DND-41 (cell line): Measurements from ENCODE around the gene EMD.

Experiments used
- ATAC-seq: fragments of 200-7000 bp; cut with Tn5 transposase; 3 replicates; pipeline ENCODE4 v1.9.1; 2021; ENCODE audit warnings: low read depth; ENCODE audit not compliant: insufficient read depth
- DNase-seq: peaks from one replicate; pipeline ENCODE4 v3.0.0-alpha.2; 2020
- H2AFZ ChIP-seq: 2 replicates; pipeline ENCODE4 v1.6.0; 2012; ENCODE audit warnings: low read depth, low read length
- H3K27ac ChIP-seq: 2 replicates; pipeline ENCODE4 v1.5.1; 2012; ENCODE audit warnings: low read length, inconsistent platforms
- H3K27me3 ChIP-seq: fragments of 200-600 bp; sonication (generic); 2 replicates; pipeline ENCODE4 v1.6.0; 2012; ENCODE audit warnings: low read length, mild to moderate bottlenecking, inconsistent platforms; ENCODE audit not compliant: insufficient read depth, poor library complexity
- H3K36me3 ChIP-seq: 2 replicates; pipeline ENCODE4 v1.5.1; 2012; ENCODE audit warnings: low read length, inconsistent platforms; ENCODE audit not compliant: insufficient read depth
- H3K4me1 ChIP-seq: 2 replicates; pipeline ENCODE4 v1.5.1; 2012; ENCODE audit warnings: mild to moderate bottlenecking, low read length; ENCODE audit not compliant: insufficient read depth
- H3K4me2 ChIP-seq: 2 replicates; pipeline ENCODE4 v1.6.0; 2012; ENCODE audit warnings: mild to moderate bottlenecking, moderate library complexity, low read length, inconsistent platforms; ENCODE audit not compliant: insufficient read depth
- H3K4me3 ChIP-seq, 2 experiments: fragments of 200-600 bp in 1 of 2; shearing (Covaris generic) in 1 of 2; 2 replicates each; pipeline ENCODE4 v1.5.1; 2012 to 2016; ENCODE audit warnings: inconsistent platforms in 2 of 2, low read length in 2 of 2, mild to moderate bottlenecking in 2 of 2, low read depth in 1 of 2, moderate library complexity in 1 of 2
- H3K79me2 ChIP-seq: 2 replicates; pipeline ENCODE4 v1.6.0; 2012; ENCODE audit warnings: low read length, inconsistent platforms; ENCODE audit not compliant: insufficient read depth
- H3K9ac ChIP-seq: 2 replicates; pipeline ENCODE4 v1.6.0; 2012; ENCODE audit warnings: low read depth, mild to moderate bottlenecking, inconsistent platforms, low read length, moderate library complexity
- H3K9me3 ChIP-seq: 2 replicates; pipeline ENCODE4 v1.5.1; 2012; ENCODE audit warnings: low read length, moderate library complexity, mild to moderate bottlenecking, inconsistent platforms; ENCODE audit not compliant: insufficient read depth, severe bottlenecking
- H4K20me1 ChIP-seq: 2 replicates; pipeline ENCODE4 v1.6.0; 2012; ENCODE audit warnings: low read length; ENCODE audit not compliant: insufficient read depth
- EZH2 ChIP-seq: IDR thresholded peaks from 3 replicates; pipeline ENCODE4 v1.6.1; 2012; ENCODE audit warnings: borderline replicate concordance, low read depth, mild to moderate bottlenecking, moderate library complexity, low read length, inconsistent platforms; ENCODE audit not compliant: severe bottlenecking
- TF ChIP-seq, protein P1 (sequence below): IDR thresholded peaks from 2 replicates; pipeline ENCODE4 v1.5.1; 2012; ENCODE audit warnings: borderline replicate concordance, low read length, moderate library complexity, mild to moderate bottlenecking; ENCODE audit not compliant: poor library complexity, severe bottlenecking; ENCODE audit errors: extremely low read depth

EMD gene

GRCh38 chrX:154354516-154354915 is 24.6 kb upstream of the EMD start:
- no peak for ATAC-seq
- Histone ChIP-seq H2AFZ (no peak overlapping the region), H3K27me3 (no peaks in the 10 kb centered on the region), H3K4me1 (no peaks in the 10 kb centered on the region), H3K79me2 (peaks cover 12% of the 10 kb centered on the region), H3K4me2 (no peak overlapping the region), H4K20me1 (peaks cover 82% of the 10 kb centered on the region), H3K9me3 (no peaks in the 10 kb centered on the region), H3K36me3 (peaks cover 100% of the 10 kb centered on the region), H3K9ac (no peak overlapping the region), H3K27ac (no peak overlapping the region), H3K4me3 (no peak overlapping the region)
- DNase-seq, result no peak
- TF ChIP-seq, protein P1, sequence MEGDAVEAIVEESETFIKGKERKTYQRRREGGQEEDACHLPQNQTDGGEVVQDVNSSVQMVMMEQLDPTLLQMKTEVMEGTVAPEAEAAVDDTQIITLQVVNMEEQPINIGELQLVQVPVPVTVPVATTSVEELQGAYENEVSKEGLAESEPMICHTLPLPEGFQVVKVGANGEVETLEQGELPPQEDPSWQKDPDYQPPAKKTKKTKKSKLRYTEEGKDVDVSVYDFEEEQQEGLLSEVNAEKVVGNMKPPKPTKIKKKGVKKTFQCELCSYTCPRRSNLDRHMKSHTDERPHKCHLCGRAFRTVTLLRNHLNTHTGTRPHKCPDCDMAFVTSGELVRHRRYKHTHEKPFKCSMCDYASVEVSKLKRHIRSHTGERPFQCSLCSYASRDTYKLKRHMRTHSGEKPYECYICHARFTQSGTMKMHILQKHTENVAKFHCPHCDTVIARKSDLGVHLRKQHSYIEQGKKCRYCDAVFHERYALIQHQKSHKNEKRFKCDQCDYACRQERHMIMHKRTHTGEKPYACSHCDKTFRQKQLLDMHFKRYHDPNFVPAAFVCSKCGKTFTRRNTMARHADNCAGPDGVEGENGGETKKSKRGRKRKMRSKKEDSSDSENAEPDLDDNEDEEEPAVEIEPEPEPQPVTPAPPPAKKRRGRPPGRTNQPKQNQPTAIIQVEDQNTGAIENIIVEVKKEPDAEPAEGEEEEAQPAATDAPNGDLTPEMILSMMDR, result no peak
- no peak for TF ChIP-seq EZH2

DNA sequence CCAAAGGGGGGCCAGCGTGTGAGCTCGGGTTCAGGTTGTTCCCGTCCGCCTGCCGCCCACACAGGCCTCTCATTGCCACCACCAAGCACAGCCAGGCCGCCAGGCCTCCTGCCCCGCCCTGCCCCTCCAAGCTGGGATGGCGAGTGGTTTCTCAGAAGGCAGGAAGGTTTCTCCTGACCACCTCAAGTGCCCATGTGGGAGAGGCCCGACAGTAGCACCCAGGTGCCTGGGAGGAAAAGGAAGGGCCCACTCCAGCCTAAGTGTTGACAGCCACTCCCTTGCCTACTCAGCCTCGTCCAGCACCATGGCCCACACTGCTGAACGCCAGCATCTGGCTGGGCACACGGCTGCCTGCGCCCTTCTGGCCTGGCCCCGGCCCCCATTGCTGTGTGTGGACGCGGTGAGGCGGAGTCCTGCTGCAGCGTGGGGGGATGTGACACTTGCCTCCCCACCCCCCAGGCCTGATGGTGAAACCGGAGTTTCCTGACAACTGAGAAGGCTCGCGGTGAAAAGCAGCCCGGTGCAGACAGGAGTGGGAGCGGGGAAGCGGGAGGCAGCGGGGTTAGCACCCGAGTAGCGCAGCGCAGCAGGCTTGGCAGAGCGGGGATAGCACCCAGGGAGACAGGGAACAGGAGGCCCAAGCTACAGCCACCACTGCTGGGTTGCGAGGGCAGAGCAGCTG is 23.9 kb upstream of the EMD start:
- TF ChIP-seq EZH2, result no peak
- TF ChIP-seq, protein P1, result no peak

GRCh38 chrX:154355776-154356140 is 23.3 kb upstream of the EMD start:
- H3K27ac ChIP-seq, result no peak overlapping the region
- DNase-seq (no peak), ATAC-seq (no peak)
- H3K9me3 ChIP-seq, result no peaks in the 10 kb centered on the region
- no peak overlapping the region for H3K4me2 ChIP-seq
- TF ChIP-seq EZH2, result no peak
- TF ChIP-seq, protein P1, result no peak
- H3K4me1 ChIP-seq, result no peaks in the 10 kb centered on the region
- no peak overlapping the region for H3K4me3 ChIP-seq
- no peak overlapping the region for H3K9ac ChIP-seq
- no peaks in the 10 kb centered on the region for H3K27me3 ChIP-seq
- peaks cover 81% of the 10 kb centered on the region for H4K20me1 ChIP-seq
- H3K79me2 ChIP-seq, result peaks cover 14% of the 10 kb centered on the region
- H2AFZ ChIP-seq, result no peak overlapping the region
- peaks cover 99% of the 10 kb centered on the region for H3K36me3 ChIP-seq

More for the DNA sequence above, 23.9 kb upstream of the EMD start:
- peaks cover 82% of the 10 kb centered on the region for H4K20me1 ChIP-seq
- no peak overlapping the region for H3K9ac ChIP-seq
- no peaks in the 10 kb centered on the region for H3K4me1 ChIP-seq
- DNase-seq, result no peak
- no peak for ATAC-seq
- no peak overlapping the region for H2AFZ ChIP-seq
- no peak overlapping the region for H3K4me2 ChIP-seq
- H3K79me2 ChIP-seq, result peaks cover 12% of the 10 kb centered on the region
- no peak overlapping the region for H3K27ac ChIP-seq
- no peak overlapping the region for H3K4me3 ChIP-seq
- H3K9me3 ChIP-seq, result no peaks in the 10 kb centered on the region
- H3K27me3 ChIP-seq, result no peaks in the 10 kb centered on the region
- peaks cover 100% of the 10 kb centered on the region for H3K36me3 ChIP-seq
